Cardiac fibroblast (primary cell): Measurements from ENCODE around the gene LEMD1.

Experiments
- DNase-seq, 2 donors: peaks; one replicate each; pipeline versions ENCODE4 v3.0.0 to v3.0.0-alpha.2; 2010; ENCODE audit warnings: low read depth in 2 of 2
- H3K4me3 ChIP-seq, 2 donors: replicated peaks in 1 of 2; 1 replicate in 1 of 2; 2 replicates in 1 of 2; pipeline ENCODE4 v1.5.1; 2011; ENCODE audit warnings: low read depth in 2 of 2, low read length in 2 of 2, mild to moderate bottlenecking in 2 of 2, moderate library complexity in 1 of 2
- CTCF ChIP-seq: IDR thresholded peaks from one replicate; pipeline ENCODE4 v1.5.1; 2011; ENCODE audit warnings: low read depth, mild to moderate bottlenecking, low read length, inconsistent platforms

LEMD1 gene

GRCh38 chr1:205421798-205422197 lies at the start of gene LEMD1:
Gene LEMD1, minus strand, starts transcription at chr1:205422056. Its CDS starts 1,520 bp downstream, at chr1:205420536.
- no peak for DNase-seq
- TF ChIP-seq CTCF, result no peak
- no peak within 1 kb of the TSS for H3K4me3 ChIP-seq

- TF ChIP-seq CTCF, result no peak
- DNase-seq, result no peak
- H3K4me3 ChIP-seq, result no peak overlapping the region
Measured at GRCh38 chr1:205470131-205470530, 48.3 kb upstream of the LEMD1 start.

GRCh38 chr1:205466595-205467220 lies 44.9 kb upstream of the LEMD1 start:
- no peak for DNase-seq
- TF ChIP-seq CTCF, result no peak
- no peak overlapping the region for H3K4me3 ChIP-seq

- no peak for DNase-seq
- TF ChIP-seq CTCF, result no peak
- no peak overlapping the region for H3K4me3 ChIP-seq
Measured at GRCh38 chr1:205465392-205465791, 43.5 kb upstream of the LEMD1 start.

- no peak overlapping the region for H3K4me3 ChIP-seq
- peak; percentile 58 to 76 for DNase-seq
Measured at GRCh38 chr1:205458777-205459566, 37.1 kb upstream of the LEMD1 start.

More at GRCh38 chr1:205458777-205459566, 37.1 kb upstream of the LEMD1 start:
- no peak for TF ChIP-seq CTCF
